Transverse colon (tissue), 4 donors: ENCODE measurements around the gene MFAP1. TPM values are rescaled to one million over a fixed set of nuclear protein-coding genes. Genes with fewer than 3 reads are reported as not detected.

ENCODE experiments used
- DNase-seq: peaks from one replicate; pipeline ENCODE4 v3.0.0-alpha.2; 2019
- H3K27ac ChIP-seq, 4 donors: fragments of 200-600 bp; sonication (generic); 2 replicates each; pipeline ENCODE4 v1.5.1; 2016 to 2018; ENCODE audit warnings: inconsistent platforms in 4 of 4
- H3K27me3 ChIP-seq: fragments of 200-600 bp; sonication (generic); 2 replicates; pipeline ENCODE4 v1.5.1; 2017; ENCODE audit warnings: inconsistent platforms
- H3K36me3 ChIP-seq, 4 donors: fragments of 200-600 bp; sonication (generic); 2 replicates each; pipeline ENCODE4 v1.5.1; 2017 to 2019; ENCODE audit warnings: inconsistent platforms in 4 of 4
- H3K4me1 ChIP-seq, 4 donors: fragments of 200-600 bp; sonication (generic); 2 replicates each; pipeline ENCODE4 v1.5.1; 2017 to 2020; ENCODE audit warnings: inconsistent platforms in 4 of 4
- H3K4me3 ChIP-seq, 4 donors: fragments of 200-600 bp; sonication (generic); 1 replicate in 1 of 4; 2 replicates in 3 of 4; pipeline versions ENCODE4 v1.5.1 to v1.6.1; 2017 to 2019; ENCODE audit warnings: inconsistent platforms in 4 of 4
- H3K9me3 ChIP-seq, 2 donors: fragments of 200-600 bp; sonication (generic); 2 replicates each; pipeline ENCODE4 v1.5.1; 2017 to 2019; ENCODE audit warnings: inconsistent platforms in 2 of 2
- EP300 ChIP-seq: sonication (generic); formaldehyde crosslinking; IDR thresholded peaks from one replicate; pipeline ENCODE4 v1.6.1; 2017; ENCODE audit warnings: antibody characterized with exemption, low read depth
- POLR2A ChIP-seq: fragments of 450-650 bp; IDR thresholded peaks from one replicate; pipeline ENCODE4 v1.6.1; 2016; ENCODE audit warnings: antibody characterized with exemption, mild to moderate bottlenecking, moderate library complexity
- POLR2AphosphoS5 ChIP-seq, 3 donors: sonication (generic); formaldehyde crosslinking; IDR thresholded peaks; one replicate each; pipeline ENCODE4 v1.6.1; 2016; ENCODE audit warnings: antibody characterized with exemption in 3 of 3
- WGBS, 2 donors: methylation state at CpG; one replicate each; pipeline ENCODE4 v1.1.5; 2018; ENCODE audit warnings: low coverage in 1 of 2; 5-methylcytosine and 5-hydroxymethylcytosine counted together
- in situ Hi-C, 4 donors: fragments of 200-750 bp; cut with MboI; loops; one replicate each; pipeline versions ENCODE4 v1.15.0 to v1.15.1; 2017; ENCODE audit warnings: low sequenced_read_pairs in 3 of 4, low pct_ligation_motif_present in 1 of 4, low pct_unique_long_range_greater_than_20kb in 1 of 4
- intact Hi-C: fragments of 100-400 bp; cut with DNase I; formaldehyde crosslinking; loops from one replicate; pipeline ENCODE4 v1.15.1; 2023; ENCODE audit warnings: low total_unique reads
- small RNA-seq, 4 donors: library from RNA; depleted of rRNA; stranded (forward); fragments of <200 nt; gene quantifications; one replicate each; pipeline ENCODE3, GENCODE V24; 2016
- total RNA-seq, 4 donors: library from RNA; depleted of rRNA; stranded (reverse); fragments of >200 nt; gene quantifications; one replicate each; pipeline ENCODE4 v1.1.0, GENCODE V29; 2016
- TF ChIP-seq, protein P1 (sequence below), 5 experiments: fragments of 200-600 bp in 3 of 5; fragments of 450-650 bp in 2 of 5; sonication (generic) in 3 of 5; IDR thresholded peaks; 1 replicate in 2 of 5; 2 replicates in 3 of 5; pipeline ENCODE4 v1.5.1; 2016 to 2017; ENCODE audit warnings: antibody characterized with exemption in 5 of 5, inconsistent platforms in 3 of 5, mild to moderate bottlenecking in 2 of 5, moderate library complexity in 1 of 5

The MFAP1 gene
- total RNA-seq, 4 donors from 2014 or later = 9.8 to 32.9 (median 16.3) TPM

GRCh38 chr15:43763819-43764446, 60.6 kb downstream of the MFAP1 start:
- Histone ChIP-seq H3K4me1 (no peaks in the 10 kb centered on the region), H3K36me3 (peaks cover 0 to 88% (median 39%) of the 10 kb centered on the region in 4 donors), H3K27me3 (no peaks in the 10 kb centered on the region), H3K27ac (no peak overlapping the region), H3K4me3 (no peak overlapping the region), H3K9me3 (no peaks in the 10 kb centered on the region)
- no peak for DNase-seq
- WGBS, 2 donors = 70 to 78% methylated on average over 2 of the region's 2 CpGs
- TF ChIP-seq EP300 (no peak), POLR2A (no peak), POLR2AphosphoS5 (IDR thresholded peaks at IDR 0.05) (no peak)
- TF ChIP-seq, protein P1, sequence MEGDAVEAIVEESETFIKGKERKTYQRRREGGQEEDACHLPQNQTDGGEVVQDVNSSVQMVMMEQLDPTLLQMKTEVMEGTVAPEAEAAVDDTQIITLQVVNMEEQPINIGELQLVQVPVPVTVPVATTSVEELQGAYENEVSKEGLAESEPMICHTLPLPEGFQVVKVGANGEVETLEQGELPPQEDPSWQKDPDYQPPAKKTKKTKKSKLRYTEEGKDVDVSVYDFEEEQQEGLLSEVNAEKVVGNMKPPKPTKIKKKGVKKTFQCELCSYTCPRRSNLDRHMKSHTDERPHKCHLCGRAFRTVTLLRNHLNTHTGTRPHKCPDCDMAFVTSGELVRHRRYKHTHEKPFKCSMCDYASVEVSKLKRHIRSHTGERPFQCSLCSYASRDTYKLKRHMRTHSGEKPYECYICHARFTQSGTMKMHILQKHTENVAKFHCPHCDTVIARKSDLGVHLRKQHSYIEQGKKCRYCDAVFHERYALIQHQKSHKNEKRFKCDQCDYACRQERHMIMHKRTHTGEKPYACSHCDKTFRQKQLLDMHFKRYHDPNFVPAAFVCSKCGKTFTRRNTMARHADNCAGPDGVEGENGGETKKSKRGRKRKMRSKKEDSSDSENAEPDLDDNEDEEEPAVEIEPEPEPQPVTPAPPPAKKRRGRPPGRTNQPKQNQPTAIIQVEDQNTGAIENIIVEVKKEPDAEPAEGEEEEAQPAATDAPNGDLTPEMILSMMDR (IDR thresholded peaks at IDR 0.05) = no peak
- in situ Hi-C loops (no loop called here), intact Hi-C loops (no loop called here)

DNA sequence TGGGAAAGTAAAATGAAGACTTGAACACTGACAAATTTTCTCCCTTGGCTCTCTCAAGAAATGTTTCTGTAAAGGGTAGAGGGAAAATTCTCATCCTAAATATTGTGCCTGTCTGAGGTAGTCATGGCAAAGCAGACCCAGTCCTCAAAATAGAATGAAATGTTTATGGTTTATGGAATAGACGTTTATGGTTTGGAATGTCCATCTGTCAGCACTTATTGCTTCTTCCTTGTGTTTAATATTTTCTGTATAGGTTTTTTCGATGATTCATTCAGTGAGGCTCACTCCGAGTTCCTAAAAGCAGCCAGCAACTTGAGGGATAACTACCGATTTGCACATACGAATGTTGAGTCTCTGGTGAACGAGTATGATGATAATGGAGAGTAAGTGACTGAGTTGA, 61.7 kb downstream of the MFAP1 start:
- Histone ChIP-seq H3K27me3 (no peaks in the 10 kb centered on the region), H3K27ac (no peak overlapping the region), H3K9me3 (no peaks in the 10 kb centered on the region), H3K4me3 (no peak overlapping the region), H3K36me3 (peaks cover 0 to 87% (median 39%) of the 10 kb centered on the region in 4 donors), H3K4me1 (no peaks in the 10 kb centered on the region)
- DNase-seq = no peak
- 64 to 71% methylated on average over 6 of the region's 6 CpGs for WGBS, 2 donors
- intact Hi-C loops = no loop called here
- TF ChIP-seq, protein P1 (IDR thresholded peaks at IDR 0.05) = no peak
- no peak for TF ChIP-seq EP300
- TF ChIP-seq POLR2AphosphoS5 (IDR thresholded peaks at IDR 0.05) = no peak
- no peak for TF ChIP-seq POLR2A
- in situ Hi-C loops = no loop called here

Small RNAs within 50 kb of the gene (small RNA-seq; reads per million reads assigned to genes)
- gene MIR1282 = 0 reads per million in 4 donors
- gene RF00019 = 0 reads per million in 4 donors

Other genes starting within 250 kb of the MFAP1 start
- 100 to 1,000 TPM in 1 of 4 donors, 10 to 100 TPM in 3; 60.5 to 273 (median 84.0) TPM for gene PPIP5K1, start 234.5 kb downstream of the MFAP1 start, total RNA-seq
- 100 to 1,000 TPM; 134 to 333 (median 187) TPM for gene CKMT1B, start 230.7 kb downstream of the MFAP1 start, total RNA-seq
- 10 to 100 TPM in 1 of 4 donors, 1 to 10 TPM in 1, under 1 TPM in 1, not detected in 1; 0.41 to 20.3 (median 1.4) TPM for gene STRC, start 205.9 kb downstream of the MFAP1 start, total RNA-seq
- gene CATSPER2, start 175.8 kb downstream of the MFAP1 start, total RNA-seq = 10 to 100 TPM in 2 of 4 donors, 1 to 10 TPM in 2; 4.9 to 58.1 (median 11.6) TPM
- 100 to 1,000 TPM; 103 to 213 (median 149) TPM for gene CKMT1A, start 130.8 kb downstream of the MFAP1 start, total RNA-seq
- 100 to 1,000 TPM in 2 of 4 donors, 10 to 100 TPM in 2; 29.5 to 115 (median 98.6) TPM for gene PDIA3, start 78.3 kb downstream of the MFAP1 start, total RNA-seq
- 10 to 100 TPM in 3 of 4 donors, 1 to 10 TPM in 1; 4.4 to 59.4 (median 32.6) TPM for gene ELL3, start 47.7 kb downstream of the MFAP1 start, total RNA-seq
- gene SERF2, start 32.4 kb downstream of the MFAP1 start, total RNA-seq = 1,000 to 10,000 TPM in 1 of 4 donors, 100 to 1,000 TPM in 3; 663 to 1,001 (median 825) TPM
- not detected for gene SERINC4, start 24.5 kb downstream of the MFAP1 start, total RNA-seq
- gene HYPK, start 24.1 kb downstream of the MFAP1 start, total RNA-seq = 10 to 100 TPM; 10.6 to 41.1 (median 27.5) TPM
- 1 to 10 TPM in 2 of 4 donors, under 1 TPM in 1, not detected in 1; 0.20 to 4.8 (median 2.7) TPM for gene WDR76, start 2.3 kb upstream of the MFAP1 start, total RNA-seq